CD4-positive, alpha-beta T cell treated with Interleukin-4 for 4 hours (primary cell): ENCODE data around the gene FAM185A.
"Not testable (repeated sequence)": the region's sequence is repeated elsewhere in the genome, so short reads cannot be mapped to it uniquely, and the experiment has no call there.

Experiments
- DNase-seq: peaks from one replicate; pipeline ENCODE4 v3.0.0-alpha.2; 2020

The FAM185A gene

GRCh38 chr7:102780926-102781325, 32.1 kb downstream of the FAM185A start:
- not testable (repeated sequence) for DNase-seq

- DNase-seq: not testable (repeated sequence)
Observed at GRCh38 chr7:102788770-102789169, 40.0 kb downstream of the FAM185A start.

- not testable (repeated sequence) for DNase-seq
Observed at GRCh38 chr7:102790364-102791100, 41.7 kb downstream of the FAM185A start.

- not testable (repeated sequence) for DNase-seq
Observed at GRCh38 chr7:102791367-102791766, 42.6 kb downstream of the FAM185A start.

GRCh38 chr7:102791831-102792230, 43.0 kb downstream of the FAM185A start:
- not testable (repeated sequence) for DNase-seq

GRCh38 chr7:102794567-102794966, 45.8 kb downstream of the FAM185A start:
- not testable (repeated sequence) for DNase-seq

GRCh38 chr7:102795987-102796595, 47.3 kb downstream of the FAM185A start:
- not testable (repeated sequence) for DNase-seq

- DNase-seq: no peak
Observed at GRCh38 chr7:102806613-102807012, 57.8 kb downstream of the FAM185A start.

GRCh38 chr7:102810916-102811315, 62.1 kb downstream of the FAM185A start:
- DNase-seq: no peak

- DNase-seq: no peak
Observed at GRCh38 chr7:102811942-102812678, 63.3 kb downstream of the FAM185A start.

GRCh38 chr7:102813191-102814024, 64.6 kb downstream of the FAM185A start:
- no peak for DNase-seq

GRCh38 chr7:102814025-102814471, 65.2 kb downstream of the FAM185A start:
- no peak for DNase-seq

GRCh38 chr7:102817616-102818573, 69.1 kb downstream of the FAM185A start:
- no peak for DNase-seq

GRCh38 chr7:102819151-102819550, 70.4 kb downstream of the FAM185A start:
- DNase-seq: no peak

GRCh38 chr7:102821994-102822747, 73.4 kb downstream of the FAM185A start:
- no peak for DNase-seq

- no peak for DNase-seq
Observed at GRCh38 chr7:102823390-102824119, 74.8 kb downstream of the FAM185A start.

GRCh38 chr7:102828286-102828685, 79.5 kb downstream of the FAM185A start:
- DNase-seq: no peak

GRCh38 chr7:102829075-102829474, 80.3 kb downstream of the FAM185A start:
- DNase-seq: no peak

GRCh38 chr7:102830197-102830596, 81.4 kb downstream of the FAM185A start:
- DNase-seq: no peak

GRCh38 chr7:102832674-102833073, 83.9 kb downstream of the FAM185A start:
- no peak for DNase-seq
